Liver (tissue), 3 donors: ENCODE measurements around the gene SLC41A1.

ENCODE experiments used
- EGR1 ChIP-seq, 2 donors: IDR thresholded peaks; 2 replicates each; pipeline ENCODE4 v1.6.1; 2016 to 2018; ENCODE audit warnings: antibody characterized with exemption in 2 of 2, low read depth in 2 of 2
- FOXA1 ChIP-seq: IDR thresholded peaks from 2 replicates; pipeline ENCODE4 v1.6.1; 2016; ENCODE audit warnings: antibody characterized with exemption
- FOXA2 ChIP-seq: IDR thresholded peaks from 2 replicates; pipeline ENCODE4 v1.6.1; 2016; ENCODE audit warnings: antibody characterized with exemption
- GABPA ChIP-seq, 2 donors: IDR thresholded peaks in 1 of 2; conservative IDR thresholded peaks in 1 of 2; 2 replicates each; pipeline ENCODE4 v1.6.1; 2016; ENCODE audit warnings: antibody characterized with exemption in 2 of 2, mild to moderate bottlenecking in 1 of 2, moderate library complexity in 1 of 2
- HNF4A ChIP-seq, 2 donors: conservative IDR thresholded peaks; 2 replicates each; pipeline ENCODE4 v1.6.1; 2016; ENCODE audit warnings: antibody characterized with exemption in 2 of 2, mild to moderate bottlenecking in 2 of 2
- HNF4G ChIP-seq: IDR thresholded peaks from 2 replicates; pipeline ENCODE4 v1.6.1; 2016; ENCODE audit warnings: antibody characterized with exemption
- MAX ChIP-seq: IDR thresholded peaks from 2 replicates; pipeline ENCODE4 v1.6.1; 2016; ENCODE audit warnings: antibody characterized with exemption
- RAD21 ChIP-seq, 2 donors: IDR thresholded peaks; 2 replicates each; pipeline ENCODE4 v1.6.1; 2016; ENCODE audit warnings: antibody characterized with exemption in 2 of 2, mild to moderate bottlenecking in 2 of 2
- REST ChIP-seq: IDR thresholded peaks from 2 replicates; pipeline ENCODE4 v1.6.1; 2016; ENCODE audit warnings: antibody characterized with exemption, mild to moderate bottlenecking
- YY1 ChIP-seq: IDR thresholded peaks from 2 replicates; pipeline ENCODE4 v1.6.1; 2016; ENCODE audit warnings: antibody characterized with exemption, mild to moderate bottlenecking
- ZBTB33 ChIP-seq: IDR thresholded peaks from 2 replicates; pipeline ENCODE4 v1.6.1; 2016; ENCODE audit warnings: antibody characterized with exemption
- TF ChIP-seq, protein P1 (sequence below): fragments of 150-350 bp; IDR thresholded peaks from 2 replicates; pipeline ENCODE4 v1.5.1; 2017; ENCODE audit warnings: improper control_type of control experiment, low read depth, low read length; ENCODE audit not compliant: missing input control
- TF ChIP-seq, protein P2 (sequence below): IDR thresholded peaks from 2 replicates; pipeline ENCODE4 v1.6.1; 2016; ENCODE audit warnings: antibody characterized with exemption
- donor health status: healthy.
- donor health status: healthy.

- TF ChIP-seq, protein P1, sequence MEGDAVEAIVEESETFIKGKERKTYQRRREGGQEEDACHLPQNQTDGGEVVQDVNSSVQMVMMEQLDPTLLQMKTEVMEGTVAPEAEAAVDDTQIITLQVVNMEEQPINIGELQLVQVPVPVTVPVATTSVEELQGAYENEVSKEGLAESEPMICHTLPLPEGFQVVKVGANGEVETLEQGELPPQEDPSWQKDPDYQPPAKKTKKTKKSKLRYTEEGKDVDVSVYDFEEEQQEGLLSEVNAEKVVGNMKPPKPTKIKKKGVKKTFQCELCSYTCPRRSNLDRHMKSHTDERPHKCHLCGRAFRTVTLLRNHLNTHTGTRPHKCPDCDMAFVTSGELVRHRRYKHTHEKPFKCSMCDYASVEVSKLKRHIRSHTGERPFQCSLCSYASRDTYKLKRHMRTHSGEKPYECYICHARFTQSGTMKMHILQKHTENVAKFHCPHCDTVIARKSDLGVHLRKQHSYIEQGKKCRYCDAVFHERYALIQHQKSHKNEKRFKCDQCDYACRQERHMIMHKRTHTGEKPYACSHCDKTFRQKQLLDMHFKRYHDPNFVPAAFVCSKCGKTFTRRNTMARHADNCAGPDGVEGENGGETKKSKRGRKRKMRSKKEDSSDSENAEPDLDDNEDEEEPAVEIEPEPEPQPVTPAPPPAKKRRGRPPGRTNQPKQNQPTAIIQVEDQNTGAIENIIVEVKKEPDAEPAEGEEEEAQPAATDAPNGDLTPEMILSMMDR: peak; percentile 89
- no peak for TF ChIP-seq FOXA1
- no peak for TF ChIP-seq HNF4G
- TF ChIP-seq GABPA (IDR thresholded peaks at IDR 0.05 in 1 of 2, conservative IDR thresholded peaks at IDR 0.05 in 1 of 2): no peak
- no peak for TF ChIP-seq REST
- peak; percentile 94 to 96 for TF ChIP-seq RAD21 (IDR thresholded peaks at IDR 0.05)
- TF ChIP-seq MAX: no peak
- TF ChIP-seq HNF4A (conservative IDR thresholded peaks at IDR 0.05): no peak
- TF ChIP-seq FOXA2: no peak
- no peak for TF ChIP-seq ZBTB33
- TF ChIP-seq, protein P2, sequence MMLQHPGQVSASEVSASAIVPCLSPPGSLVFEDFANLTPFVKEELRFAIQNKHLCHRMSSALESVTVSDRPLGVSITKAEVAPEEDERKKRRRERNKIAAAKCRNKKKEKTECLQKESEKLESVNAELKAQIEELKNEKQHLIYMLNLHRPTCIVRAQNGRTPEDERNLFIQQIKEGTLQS: no peak
- TF ChIP-seq YY1: no peak
- TF ChIP-seq EGR1 (IDR thresholded peaks at IDR 0.05; ENCODE audit: low read depth in 2 of 2): no peak
Observed at GRCh38 chr1:205791568-205792180, 21.3 kb downstream of the SLC41A1 start.
